GM12878 (cell line): Measurements from ENCODE around the gene TAS2R42. TPM values are rescaled to one million over a fixed set of nuclear protein-coding genes. Genes with fewer than 3 reads are reported as not detected.

Experiments used
- ATAC-seq: fragments of 200-7000 bp; cut with Tn5 transposase; 3 replicates; pipeline ENCODE4 v1.9.1; 2020; ENCODE audit warnings: mild to moderate bottlenecking, moderate library complexity
- BruUV-seq: library from RNA; stranded (reverse); fragments of 400-500 nt; replicated peaks from 2 replicates; lab custom pipeline; 2021; lab: Mats Ljungman, UMichigan
- CTCF ChIA-PET: fragments of 300-600 bp; sonication (Branson Sonifier 250); formaldehyde crosslinking; extraction: SDS; loops from one replicate; lab custom pipeline; 2021; ENCODE audit warnings: inconsistent platforms; lab: Yijun Ruan, JAX
- POLR2A ChIA-PET: fragments of 350-600 bp; formaldehyde crosslinking; extraction: SDS; loops from one replicate; lab custom pipeline; 2021; ENCODE audit warnings: inconsistent platforms; lab: Charles Lee
- RAD21 ChIA-PET: fragments of 300-600 bp; sonication (Branson Sonifier 250); formaldehyde crosslinking; loops from one replicate; lab custom pipeline; 2023; ENCODE audit warnings: antibody characterized with exemption; ENCODE audit not compliant: unreplicated experiment; lab: Charles Lee
- SMC1A ChIA-PET: fragments of 300-600 bp; sonication (Branson Sonifier 250); formaldehyde crosslinking; loops from one replicate; lab custom pipeline; 2023; ENCODE audit not compliant: unreplicated experiment, uncharacterized antibody; lab: Charles Lee
- DNase-seq: peaks from one replicate; pipeline ENCODE4 v3.0.0-alpha.2; 2011; ENCODE audit warnings: low read depth, low spot score
- FAIRE-seq: peaks from 3 replicates; lab custom pipeline; 2011; peaks lifted over from hg19 to GRCh38; lab: Jason Lieb, UNC
- H2AFZ ChIP-seq: 2 replicates; pipeline ENCODE4 v1.6.0; 2011; ENCODE audit warnings: low read depth, low read length, control low read depth; ENCODE audit not compliant: control insufficient read depth
- H3K27ac ChIP-seq: 2 replicates; pipeline ENCODE4 v1.5.1; 2011; ENCODE audit warnings: control low read depth; ENCODE audit not compliant: control insufficient read depth, insufficient read depth
- H3K27me3 ChIP-seq, 2 experiments: replicated peaks in 1 of 2; 2 replicates each; pipeline versions ENCODE4 v1.6.0 to v1.6.1; 2011; ENCODE audit warnings: low read length in 1 of 2; ENCODE audit not compliant: control insufficient read depth in 2 of 2, insufficient read depth in 2 of 2
- H3K36me3 ChIP-seq, 2 experiments: 2 replicates each; pipeline ENCODE4 v1.5.1; 2011; ENCODE audit warnings: low read length in 1 of 2; ENCODE audit not compliant: control insufficient read depth in 2 of 2, insufficient read depth in 2 of 2
- H3K4me1 ChIP-seq: 2 replicates; pipeline ENCODE4 v1.6.1; 2011; ENCODE audit warnings: mild to moderate bottlenecking, low read length, moderate library complexity, mixed read lengths; ENCODE audit not compliant: control insufficient read depth, insufficient read depth
- H3K4me2 ChIP-seq: 2 replicates; pipeline ENCODE4 v1.6.0; 2011; ENCODE audit warnings: control low read depth; ENCODE audit not compliant: control insufficient read depth, insufficient read depth
- H3K4me3 ChIP-seq: fragments of 200-600 bp; sonication (generic); 2 replicates; pipeline ENCODE4 v1.5.1; 2016
- H3K79me2 ChIP-seq: 2 replicates; pipeline ENCODE4 v1.6.0; 2011; ENCODE audit warnings: low read length; ENCODE audit not compliant: control insufficient read depth, insufficient read depth
- H3K9ac ChIP-seq: 2 replicates; pipeline ENCODE4 v1.8.0; 2011; ENCODE audit warnings: low read length, control low read depth, mixed read lengths; ENCODE audit not compliant: control insufficient read depth, insufficient read depth
- H3K9me3 ChIP-seq: replicated peaks from 3 replicates; pipeline ENCODE4 v1.5.1; 2011; ENCODE audit warnings: mild to moderate bottlenecking, low read length; ENCODE audit not compliant: control insufficient read depth, insufficient read depth
- H4K20me1 ChIP-seq: 2 replicates; pipeline ENCODE4 v1.6.0; 2011; ENCODE audit not compliant: control insufficient read depth, insufficient read depth
- CHD4 ChIP-seq: fragments of 200-600 bp; sonication (generic); IDR thresholded peaks from 2 replicates; pipeline ENCODE4 v1.6.1; 2016; ENCODE audit warnings: mild to moderate bottlenecking
- MEF2A ChIP-seq: IDR thresholded peaks from 2 replicates; pipeline ENCODE4 v1.6.1; 2011; ENCODE audit warnings: low read depth, mild to moderate bottlenecking, low read length, moderate library complexity; ENCODE audit not compliant: insufficient read depth
- MXI1 ChIP-seq: fragments of 150-350 bp; IDR thresholded peaks from 2 replicates; pipeline ENCODE4 v1.6.1; 2011; ENCODE audit warnings: low read depth, mild to moderate bottlenecking, inconsistent platforms, low read length, improper control_type of control experiment
- PRDM15 ChIP-seq: fragments of 450-650 bp; formaldehyde crosslinking; IDR thresholded peaks from 2 replicates; pipeline ENCODE4 v1.4.0; 2020; ENCODE audit warnings: mild to moderate bottlenecking, moderate library complexity
- REST ChIP-seq: IDR thresholded peaks from 2 replicates; pipeline ENCODE4 v1.6.1; 2012; ENCODE audit warnings: mild to moderate bottlenecking, low read depth, low read length
- SREBF2 ChIP-seq: IDR thresholded peaks from 2 replicates; pipeline ENCODE4 v1.6.1; 2012; ENCODE audit warnings: mild to moderate bottlenecking, low read length
- SUPT20H ChIP-seq: IDR thresholded peaks from 2 replicates; pipeline ENCODE4 v1.6.1; 2011; ENCODE audit warnings: low read depth, mild to moderate bottlenecking, low read length, moderate library complexity, borderline replicate concordance; ENCODE audit not compliant: control insufficient read depth
- TCF7 ChIP-seq: IDR thresholded peaks from 2 replicates; pipeline ENCODE4 v1.6.1; 2014; ENCODE audit warnings: antibody characterized with exemption, borderline replicate concordance
- WGBS: methylation state at CpG from one replicate; pipeline ENCODE4 v1.1.6; 2016; ENCODE audit warnings: low lambda C conversion rate; ENCODE audit not compliant: insufficient replicate concordance, insufficient coverage; ENCODE audit errors: missing lambda C conversion rate; 5-methylcytosine and 5-hydroxymethylcytosine counted together
- in situ Hi-C: fragments of 300-500 bp; cut with MboI; formaldehyde crosslinking; loops from 9 replicates; pipeline ENCODE4 v1.14.3; 2018; ENCODE audit warnings: mixed read lengths
- intact Hi-C: fragments of 100-400 bp; cut with micrococcal nuclease; formaldehyde crosslinking; loops from one replicate; pipeline ENCODE4 v1.14.2; 2022; ENCODE audit not compliant: unreplicated experiment
- polyA plus RNA-seq, 11 experiments: library from polyadenylated mRNA; depleted of rRNA in 4 of 11; unstranded in 6 of 11; stranded (reverse) in 5 of 11; fragments of >200 nt; fragmentation: Nextera tagmentation in 4 of 11; fragmentation: Illumina TruSeq in 1 of 11; extraction: Ambion mirVana in 4 of 11; extraction: Trizol in 1 of 11; gene quantifications; 1 replicate in 1 of 11; 2 replicates in 10 of 11; pipeline versions ENCODE4 v1.2.1 to v1.2.3, GENCODE V29; 2011 to 2016; ENCODE audit warnings: inconsistent platforms in 2 of 11, missing spikeins in 2 of 11, low read depth in 1 of 11
- total RNA-seq, 4 experiments: library from RNA; depleted of rRNA in 3 of 4; stranded (reverse); fragments of >200 nt in 3 of 4; fragmentation: Illumina TruSeq in 1 of 4; extraction: Trizol in 1 of 4; gene quantifications; 2 replicates each; pipeline versions ENCODE4 v1.2.1 to v1.2.3, GENCODE V29; 2013 to 2021
- TF ChIP-seq, protein P1 (sequence below): fragments of 450-650 bp; IDR thresholded peaks from 2 replicates; pipeline ENCODE4 v1.6.1; 2017; ENCODE audit warnings: mild to moderate bottlenecking, moderate library complexity

Gene TAS2R42
- total and polyA plus RNA-seq, 10 of the 15 experiments (the other 5 are each of a cell fraction or from before 2014, with no cell fraction given), result not detected

- WGBS, result under 1% methylated on average over 70 of the region's 70 CpGs
- POLR2A ChIA-PET, result interaction anchor here (0.6 to 1.7 kb wide), 5 partner anchors 10 to 1545 kb away, joined by 3 to 7 read pairs (median 3); no protein-coding TSS in a partner anchor
- ATAC-seq (peak; percentile 97), DNase-seq (peak; percentile 78), FAIRE-seq (peak; percentile 62)
- peak within 1 kb of the TSS; percentile 79 for H3K27ac ChIP-seq
- RAD21 ChIA-PET, result interaction anchor here (0.5 to 1.6 kb wide), 7 partner anchors 8 to 561 kb away, joined by 3 to 7 read pairs (median 3); no protein-coding TSS in a partner anchor
- peak within 1 kb of the TSS; percentile 82 for H3K4me2 ChIP-seq
- BruUV-seq, result no TSS peak
- H3K9ac ChIP-seq, result peak within 1 kb of the TSS; percentile 77
- H2AFZ ChIP-seq, result peak within 1 kb of the TSS; percentile 82
- intact Hi-C loops (no loop called here), in situ Hi-C loops (no loop called here)
- H3K79me2 ChIP-seq, result peaks cover 73% of the 10 kb centered on the region
- peak within 1 kb of the TSS; percentile 65 for H3K4me3 ChIP-seq
- no peaks in the 10 kb centered on the region; the same call in 2 of the 3 replicates for H3K9me3 ChIP-seq
- no peaks in the 10 kb centered on the region for H3K4me1 ChIP-seq
- peaks cover 0 to 4% of the 10 kb centered on the region in 2 experiments; a peak in 1 of 4 replicates for H3K36me3 ChIP-seq
- no peaks in the 10 kb centered on the region for H4K20me1 ChIP-seq
- SMC1A ChIA-PET, result interaction anchor here (0.7 to 3.6 kb wide), 10 partner anchors 8 to 315 kb away, joined by 3 to 20 read pairs (median 4); partner anchors contain the start of gene TAS2R30
- H3K27me3 ChIP-seq, result no peaks in the 10 kb centered on the region
- CTCF ChIA-PET, result interaction anchor here (0.6 to 2.1 kb wide), 8 partner anchors 8 to 818 kb away, joined by 3 to 10 read pairs (median 3); no protein-coding TSS in a partner anchor
- TF ChIP-seq SREBF2 (no peak), PRDM15 (CRISPR knock-in tag) (no peak), MXI1 (peak; percentile 68; the same call in 1 of the 2 replicates), REST (0 out of 2 replicates have a peak, but pooled peaks have one; percentile 1), CHD4 (no peak), MEF2A (0 out of 2 replicates have a peak, but pooled peaks have one; percentile 51), TCF7 (no peak), SUPT20H (no peak)
- TF ChIP-seq, protein P1, sequence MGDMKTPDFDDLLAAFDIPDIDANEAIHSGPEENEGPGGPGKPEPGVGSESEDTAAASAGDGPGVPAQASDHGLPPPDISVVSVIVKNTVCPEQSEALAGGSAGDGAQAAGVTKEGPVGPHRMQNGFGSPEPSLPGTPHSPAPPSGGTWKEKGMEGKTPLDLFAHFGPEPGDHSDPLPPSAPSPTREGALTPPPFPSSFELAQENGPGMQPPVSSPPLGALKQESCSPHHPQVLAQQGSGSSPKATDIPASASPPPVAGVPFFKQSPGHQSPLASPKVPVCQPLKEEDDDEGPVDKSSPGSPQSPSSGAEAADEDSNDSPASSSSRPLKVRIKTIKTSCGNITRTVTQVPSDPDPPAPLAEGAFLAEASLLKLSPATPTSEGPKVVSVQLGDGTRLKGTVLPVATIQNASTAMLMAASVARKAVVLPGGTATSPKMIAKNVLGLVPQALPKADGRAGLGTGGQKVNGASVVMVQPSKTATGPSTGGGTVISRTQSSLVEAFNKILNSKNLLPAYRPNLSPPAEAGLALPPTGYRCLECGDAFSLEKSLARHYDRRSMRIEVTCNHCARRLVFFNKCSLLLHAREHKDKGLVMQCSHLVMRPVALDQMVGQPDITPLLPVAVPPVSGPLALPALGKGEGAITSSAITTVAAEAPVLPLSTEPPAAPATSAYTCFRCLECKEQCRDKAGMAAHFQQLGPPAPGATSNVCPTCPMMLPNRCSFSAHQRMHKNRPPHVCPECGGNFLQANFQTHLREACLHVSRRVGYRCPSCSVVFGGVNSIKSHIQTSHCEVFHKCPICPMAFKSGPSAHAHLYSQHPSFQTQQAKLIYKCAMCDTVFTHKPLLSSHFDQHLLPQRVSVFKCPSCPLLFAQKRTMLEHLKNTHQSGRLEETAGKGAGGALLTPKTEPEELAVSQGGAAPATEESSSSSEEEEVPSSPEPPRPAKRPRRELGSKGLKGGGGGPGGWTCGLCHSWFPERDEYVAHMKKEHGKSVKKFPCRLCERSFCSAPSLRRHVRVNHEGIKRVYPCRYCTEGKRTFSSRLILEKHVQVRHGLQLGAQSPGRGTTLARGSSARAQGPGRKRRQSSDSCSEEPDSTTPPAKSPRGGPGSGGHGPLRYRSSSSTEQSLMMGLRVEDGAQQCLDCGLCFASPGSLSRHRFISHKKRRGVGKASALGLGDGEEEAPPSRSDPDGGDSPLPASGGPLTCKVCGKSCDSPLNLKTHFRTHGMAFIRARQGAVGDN, result peak; percentile 77; the same call in 1 of the 2 replicates
Observed at GRCh38 chr12:11171145-11171968, 15.4 kb downstream of the TAS2R42 start, which contains the start of gene SMIM10L1. Gene SMIM10L1 (plus strand): TSS chr12:11171194. CDS start chr12:11171357, 163 bp downstream.
